ENCODE results near the gene CALB2. TPM values are rescaled to one million over a fixed set of nuclear protein-coding genes. Genes with fewer than 3 reads are reported as not detected.

Gene CALB2
- total and polyA plus RNA-seq, 2 experiments from 2014 or later: 2.4 to 4.2 TPM

DNA sequence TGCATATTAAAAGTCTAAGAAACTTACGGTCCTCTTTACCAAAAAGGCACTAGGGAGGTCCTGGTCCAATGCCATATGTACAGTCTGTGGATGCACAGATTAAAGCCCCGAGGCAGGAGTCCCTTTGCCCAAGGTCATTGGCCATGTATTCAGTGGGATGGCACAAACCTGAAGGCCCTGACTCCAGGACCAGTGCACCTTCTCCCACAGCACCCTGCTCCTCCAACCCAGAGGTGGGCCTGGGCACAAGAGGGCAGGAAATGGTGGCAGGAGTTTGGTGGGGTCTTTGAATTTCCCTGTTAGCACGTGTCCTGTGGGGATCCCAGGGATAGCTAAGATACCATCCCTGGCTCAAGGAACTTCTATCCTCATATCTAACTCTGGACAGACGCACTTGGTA lies 54.8 kb downstream of the CALB2 start:
- H3K4me3 ChIP-seq: no peak overlapping the region
- H4K20me1 ChIP-seq (replicated peaks; ENCODE audit: insufficient read depth): no peaks in the 10 kb centered on the region
- ATAC-seq: no peak
- no peak overlapping the region for H3K4me2 ChIP-seq
- H2AFZ ChIP-seq: peak overlapping the region; percentile 99; the same call in 1 of the 2 replicates
- DNase-seq (ENCODE audit: low spot score): no peak
- Mint-ChIP-seq H3K4me1 (peaks cover 9% of the 10 kb centered on the region; the same call in 2 of the 3 replicates), H3K27ac (no peak overlapping the region), H3K36me3 (ENCODE audit: low read depth) (no peaks in the 10 kb centered on the region), H3K9me3 (no peaks in the 10 kb centered on the region), H3K4me3 (no peak overlapping the region), H3K27me3 (ENCODE audit: insufficient read depth, low read depth, poor library complexity) (peaks cover 15% of the 10 kb centered on the region)
- H3F3A ChIP-seq (replicated peaks; ENCODE audit: low read depth): no peaks in the 10 kb centered on the region
- no peaks in the 10 kb centered on the region for H3K27me3 ChIP-seq (ENCODE audit: insufficient read depth)
- no peaks in the 10 kb centered on the region for H3K9me2 ChIP-seq (ENCODE audit: insufficient read depth)
- no peak overlapping the region for H3K27ac ChIP-seq (ENCODE audit: low read depth)
- no peaks in the 10 kb centered on the region for H3K36me3 ChIP-seq (ENCODE audit: insufficient read depth)
- H3K79me2 ChIP-seq (replicated peaks; ENCODE audit: insufficient read depth): no peaks in the 10 kb centered on the region
- 0 out of 2 replicates have a peak, but pooled peaks cover 4% of the 10 kb centered on the region for H3K4me1 ChIP-seq (ENCODE audit: insufficient read depth)
- TF ChIP-seq ZNF331 (CRISPR knock-in tag; IDR thresholded peaks at IDR 0.05; ENCODE audit: low read depth) (no peak), NANOG (IDR thresholded peaks at IDR 0.05; ENCODE audit: borderline replicate concordance) (no peak), CREB1 (CRISPR knock-in tag; IDR thresholded peaks at IDR 0.05; ENCODE audit: low read depth) (no peak), POLR2AphosphoS5 (IDR thresholded peaks at IDR 0.05; ENCODE audit: low read depth) (no peak), JUNB (IDR thresholded peaks at IDR 0.05; ENCODE audit: unreplicated experiment) (no peak), EZH2phosphoT487 (IDR thresholded peaks at IDR 0.05; ENCODE audit: unreplicated experiment) (no peak), EZH2 (IDR thresholded peaks at IDR 0.05; ENCODE audit: low read depth, unreplicated experiment) (no peak), ZNF114 (CRISPR knock-in tag; IDR thresholded peaks at IDR 0.05) (no peak), STAT1 (IDR thresholded peaks at IDR 0.05; ENCODE audit: unreplicated experiment) (no peak)
- TF ChIP-seq, protein P1, sequence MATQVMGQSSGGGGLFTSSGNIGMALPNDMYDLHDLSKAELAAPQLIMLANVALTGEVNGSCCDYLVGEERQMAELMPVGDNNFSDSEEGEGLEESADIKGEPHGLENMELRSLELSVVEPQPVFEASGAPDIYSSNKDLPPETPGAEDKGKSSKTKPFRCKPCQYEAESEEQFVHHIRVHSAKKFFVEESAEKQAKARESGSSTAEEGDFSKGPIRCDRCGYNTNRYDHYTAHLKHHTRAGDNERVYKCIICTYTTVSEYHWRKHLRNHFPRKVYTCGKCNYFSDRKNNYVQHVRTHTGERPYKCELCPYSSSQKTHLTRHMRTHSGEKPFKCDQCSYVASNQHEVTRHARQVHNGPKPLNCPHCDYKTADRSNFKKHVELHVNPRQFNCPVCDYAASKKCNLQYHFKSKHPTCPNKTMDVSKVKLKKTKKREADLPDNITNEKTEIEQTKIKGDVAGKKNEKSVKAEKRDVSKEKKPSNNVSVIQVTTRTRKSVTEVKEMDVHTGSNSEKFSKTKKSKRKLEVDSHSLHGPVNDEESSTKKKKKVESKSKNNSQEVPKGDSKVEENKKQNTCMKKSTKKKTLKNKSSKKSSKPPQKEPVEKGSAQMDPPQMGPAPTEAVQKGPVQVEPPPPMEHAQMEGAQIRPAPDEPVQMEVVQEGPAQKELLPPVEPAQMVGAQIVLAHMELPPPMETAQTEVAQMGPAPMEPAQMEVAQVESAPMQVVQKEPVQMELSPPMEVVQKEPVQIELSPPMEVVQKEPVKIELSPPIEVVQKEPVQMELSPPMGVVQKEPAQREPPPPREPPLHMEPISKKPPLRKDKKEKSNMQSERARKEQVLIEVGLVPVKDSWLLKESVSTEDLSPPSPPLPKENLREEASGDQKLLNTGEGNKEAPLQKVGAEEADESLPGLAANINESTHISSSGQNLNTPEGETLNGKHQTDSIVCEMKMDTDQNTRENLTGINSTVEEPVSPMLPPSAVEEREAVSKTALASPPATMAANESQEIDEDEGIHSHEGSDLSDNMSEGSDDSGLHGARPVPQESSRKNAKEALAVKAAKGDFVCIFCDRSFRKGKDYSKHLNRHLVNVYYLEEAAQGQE (IDR thresholded peaks at IDR 0.05; ENCODE audit: unreplicated experiment): no peak
- TF ChIP-seq, protein P2, sequence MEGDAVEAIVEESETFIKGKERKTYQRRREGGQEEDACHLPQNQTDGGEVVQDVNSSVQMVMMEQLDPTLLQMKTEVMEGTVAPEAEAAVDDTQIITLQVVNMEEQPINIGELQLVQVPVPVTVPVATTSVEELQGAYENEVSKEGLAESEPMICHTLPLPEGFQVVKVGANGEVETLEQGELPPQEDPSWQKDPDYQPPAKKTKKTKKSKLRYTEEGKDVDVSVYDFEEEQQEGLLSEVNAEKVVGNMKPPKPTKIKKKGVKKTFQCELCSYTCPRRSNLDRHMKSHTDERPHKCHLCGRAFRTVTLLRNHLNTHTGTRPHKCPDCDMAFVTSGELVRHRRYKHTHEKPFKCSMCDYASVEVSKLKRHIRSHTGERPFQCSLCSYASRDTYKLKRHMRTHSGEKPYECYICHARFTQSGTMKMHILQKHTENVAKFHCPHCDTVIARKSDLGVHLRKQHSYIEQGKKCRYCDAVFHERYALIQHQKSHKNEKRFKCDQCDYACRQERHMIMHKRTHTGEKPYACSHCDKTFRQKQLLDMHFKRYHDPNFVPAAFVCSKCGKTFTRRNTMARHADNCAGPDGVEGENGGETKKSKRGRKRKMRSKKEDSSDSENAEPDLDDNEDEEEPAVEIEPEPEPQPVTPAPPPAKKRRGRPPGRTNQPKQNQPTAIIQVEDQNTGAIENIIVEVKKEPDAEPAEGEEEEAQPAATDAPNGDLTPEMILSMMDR (conservative IDR thresholded peaks at IDR 0.05; ENCODE audit: low read depth in 2 of 2): no peak
- TF ChIP-seq, protein P3, sequence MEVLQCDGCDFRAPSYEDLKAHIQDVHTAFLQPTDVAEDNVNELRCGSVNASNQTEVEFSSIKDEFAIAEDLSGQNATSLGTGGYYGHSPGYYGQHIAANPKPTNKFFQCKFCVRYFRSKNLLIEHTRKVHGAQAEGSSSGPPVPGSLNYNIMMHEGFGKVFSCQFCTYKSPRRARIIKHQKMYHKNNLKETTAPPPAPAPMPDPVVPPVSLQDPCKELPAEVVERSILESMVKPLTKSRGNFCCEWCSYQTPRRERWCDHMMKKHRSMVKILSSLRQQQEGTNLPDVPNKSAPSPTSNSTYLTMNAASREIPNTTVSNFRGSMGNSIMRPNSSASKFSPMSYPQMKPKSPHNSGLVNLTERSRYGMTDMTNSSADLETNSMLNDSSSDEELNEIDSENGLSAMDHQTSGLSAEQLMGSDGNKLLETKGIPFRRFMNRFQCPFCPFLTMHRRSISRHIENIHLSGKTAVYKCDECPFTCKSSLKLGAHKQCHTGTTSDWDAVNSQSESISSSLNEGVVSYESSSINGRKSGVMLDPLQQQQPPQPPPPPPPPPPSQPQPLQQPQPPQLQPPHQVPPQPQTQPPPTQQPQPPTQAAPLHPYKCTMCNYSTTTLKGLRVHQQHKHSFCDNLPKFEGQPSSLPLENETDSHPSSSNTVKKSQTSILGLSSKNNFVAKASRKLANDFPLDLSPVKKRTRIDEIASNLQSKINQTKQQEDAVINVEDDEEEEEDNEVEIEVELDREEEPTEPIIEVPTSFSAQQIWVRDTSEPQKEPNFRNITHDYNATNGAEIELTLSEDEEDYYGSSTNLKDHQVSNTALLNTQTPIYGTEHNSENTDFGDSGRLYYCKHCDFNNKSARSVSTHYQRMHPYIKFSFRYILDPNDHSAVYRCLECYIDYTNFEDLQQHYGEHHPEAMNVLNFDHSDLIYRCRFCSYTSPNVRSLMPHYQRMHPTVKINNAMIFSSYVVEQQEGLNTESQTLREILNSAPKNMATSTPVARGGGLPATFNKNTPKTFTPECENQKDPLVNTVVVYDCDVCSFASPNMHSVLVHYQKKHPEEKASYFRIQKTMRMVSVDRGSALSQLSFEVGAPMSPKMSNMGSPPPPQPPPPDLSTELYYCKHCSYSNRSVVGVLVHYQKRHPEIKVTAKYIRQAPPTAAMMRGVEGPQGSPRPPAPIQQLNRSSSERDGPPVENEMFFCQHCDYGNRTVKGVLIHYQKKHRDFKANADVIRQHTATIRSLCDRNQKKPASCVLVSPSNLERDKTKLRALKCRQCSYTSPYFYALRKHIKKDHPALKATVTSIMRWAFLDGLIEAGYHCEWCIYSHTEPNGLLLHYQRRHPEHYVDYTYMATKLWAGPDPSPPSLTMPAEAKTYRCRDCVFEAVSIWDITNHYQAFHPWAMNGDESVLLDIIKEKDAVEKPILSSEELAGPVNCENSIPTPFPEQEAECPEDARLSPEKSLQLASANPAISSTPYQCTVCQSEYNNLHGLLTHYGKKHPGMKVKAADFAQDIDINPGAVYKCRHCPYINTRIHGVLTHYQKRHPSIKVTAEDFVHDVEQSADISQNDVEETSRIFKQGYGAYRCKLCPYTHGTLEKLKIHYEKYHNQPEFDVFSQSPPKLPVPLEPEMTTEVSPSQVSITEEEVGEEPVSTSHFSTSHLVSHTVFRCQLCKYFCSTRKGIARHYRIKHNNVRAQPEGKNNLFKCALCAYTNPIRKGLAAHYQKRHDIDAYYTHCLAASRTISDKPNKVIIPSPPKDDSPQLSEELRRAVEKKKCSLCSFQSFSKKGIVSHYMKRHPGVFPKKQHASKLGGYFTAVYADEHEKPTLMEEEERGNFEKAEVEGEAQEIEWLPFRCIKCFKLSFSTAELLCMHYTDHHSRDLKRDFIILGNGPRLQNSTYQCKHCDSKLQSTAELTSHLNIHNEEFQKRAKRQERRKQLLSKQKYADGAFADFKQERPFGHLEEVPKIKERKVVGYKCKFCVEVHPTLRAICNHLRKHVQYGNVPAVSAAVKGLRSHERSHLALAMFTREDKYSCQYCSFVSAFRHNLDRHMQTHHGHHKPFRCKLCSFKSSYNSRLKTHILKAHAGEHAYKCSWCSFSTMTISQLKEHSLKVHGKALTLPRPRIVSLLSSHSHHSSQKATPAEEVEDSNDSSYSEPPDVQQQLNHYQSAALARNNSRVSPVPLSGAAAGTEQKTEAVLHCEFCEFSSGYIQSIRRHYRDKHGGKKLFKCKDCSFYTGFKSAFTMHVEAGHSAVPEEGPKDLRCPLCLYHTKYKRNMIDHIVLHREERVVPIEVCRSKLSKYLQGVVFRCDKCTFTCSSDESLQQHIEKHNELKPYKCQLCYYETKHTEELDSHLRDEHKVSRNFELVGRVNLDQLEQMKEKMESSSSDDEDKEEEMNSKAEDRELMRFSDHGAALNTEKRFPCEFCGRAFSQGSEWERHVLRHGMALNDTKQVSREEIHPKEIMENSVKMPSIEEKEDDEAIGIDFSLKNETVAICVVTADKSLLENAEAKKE (CRISPR knock-in tag; IDR thresholded peaks at IDR 0.05): no peak
- TF ChIP-seq, protein P4, sequence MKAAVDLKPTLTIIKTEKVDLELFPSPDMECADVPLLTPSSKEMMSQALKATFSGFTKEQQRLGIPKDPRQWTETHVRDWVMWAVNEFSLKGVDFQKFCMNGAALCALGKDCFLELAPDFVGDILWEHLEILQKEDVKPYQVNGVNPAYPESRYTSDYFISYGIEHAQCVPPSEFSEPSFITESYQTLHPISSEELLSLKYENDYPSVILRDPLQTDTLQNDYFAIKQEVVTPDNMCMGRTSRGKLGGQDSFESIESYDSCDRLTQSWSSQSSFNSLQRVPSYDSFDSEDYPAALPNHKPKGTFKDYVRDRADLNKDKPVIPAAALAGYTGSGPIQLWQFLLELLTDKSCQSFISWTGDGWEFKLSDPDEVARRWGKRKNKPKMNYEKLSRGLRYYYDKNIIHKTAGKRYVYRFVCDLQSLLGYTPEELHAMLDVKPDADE (IDR thresholded peaks at IDR 0.05): no peak
